ENCODE data around the gene ERGIC2. TPM values are rescaled to one million over a fixed set of nuclear protein-coding genes. Genes with fewer than 3 reads are reported as not detected.

ERGIC2 gene
- total RNA-seq, 1 experiment from 2014 or later = 69.8 TPM

GRCh38 chr12:29354954-29355353 is 26.0 kb downstream of the ERGIC2 start:
- Histone ChIP-seq H3K4me2 (ENCODE audit: insufficient read depth, insufficient read length, low read length) (no peak overlapping the region), H3K56ac (ENCODE audit: insufficient read length, low read depth, low read length) (no peak overlapping the region), H3K4ac (ENCODE audit: low read depth, low read length) (no peak overlapping the region), H3K23me2 (ENCODE audit: insufficient read length, low read depth, low read length, poor library complexity, severe bottlenecking) (no peaks in the 10 kb centered on the region), H3K9ac (ENCODE audit: extremely low read depth, insufficient read length, low read length) (no peak overlapping the region), H3K27ac (ENCODE audit: insufficient read length, low read depth, low read length) (no peak overlapping the region), H3K18ac (ENCODE audit: insufficient read length, low read depth, low read length) (no peak overlapping the region), H3K4me1 (ENCODE audit: insufficient read depth, low read length) (no peaks in the 10 kb centered on the region), H2BK12ac (ENCODE audit: insufficient read length, low read depth, low read length) (no peak overlapping the region), H4K5ac (ENCODE audit: insufficient read length, low read depth, low read length) (no peak overlapping the region), H2AK5ac (ENCODE audit: insufficient read length, low read length) (no peak overlapping the region), H4K8ac (replicated peaks; ENCODE audit: insufficient read length, low read depth, low read length) (no peak overlapping the region), H2BK120ac (ENCODE audit: low read depth, low read length, poor library complexity, severe bottlenecking) (no peak overlapping the region), H3K14ac (ENCODE audit: insufficient read depth, low read length) (no peak overlapping the region), H2AFZ (ENCODE audit: low read length) (no peak overlapping the region), H3T11ph (ENCODE audit: low read length) (no peak overlapping the region), H3K27me3 (ENCODE audit: insufficient read depth, low read length) (no peaks in the 10 kb centered on the region), H3K23ac (ENCODE audit: insufficient read length, low read depth, low read length) (no peak overlapping the region), H2BK20ac (ENCODE audit: low read depth, low read length, poor library complexity, severe bottlenecking) (no peak overlapping the region), H2BK15ac (ENCODE audit: low read depth, low read length) (no peak overlapping the region), H4K91ac (ENCODE audit: insufficient read length, low read depth, low read length) (no peak overlapping the region), H2BK5ac (ENCODE audit: insufficient read length, low read length) (no peak overlapping the region), H3K79me2 (ENCODE audit: insufficient read depth, low read length) (no peaks in the 10 kb centered on the region), H4K20me1 (ENCODE audit: control insufficient read depth, insufficient read depth, insufficient read length) (no peaks in the 10 kb centered on the region), H3K79me1 (ENCODE audit: insufficient read depth, low read depth, low read length, poor library complexity, severe bottlenecking) (no peaks in the 10 kb centered on the region), H3K9me3 (ENCODE audit: control insufficient read depth, low read depth, low read length) (no peaks in the 10 kb centered on the region)
- no peak for DNase-seq
- no CpG with 5 or more reads among the region's 1 CpG for WGBS (ENCODE audit: extremely low coverage, insufficient read length, low lambda C conversion rate)
- Mint-ChIP-seq H3K9me3 (no peaks in the 10 kb centered on the region), H3K4me3 (no peak overlapping the region), H3K36me3 (ENCODE audit: insufficient read depth in 1 of 3, low read depth in 3 of 3) (peaks cover 0 to 13% (median 8%) of the 10 kb centered on the region in 3 experiments; a peak in 5 of 7 replicates), H3K27me3 (ENCODE audit: low read depth) (no peaks in the 10 kb centered on the region), H3K27ac (no peak overlapping the region), H3K4me1 (no peaks in the 10 kb centered on the region)
- TF ChIP-seq CTCF (conservative IDR thresholded peaks at IDR 0.05) = no peak
